Umbilical cord (tissue), 2 donors: Measurements from ENCODE around the gene NOL8. TPM values are rescaled to one million over a fixed set of nuclear protein-coding genes. Genes with fewer than 3 reads are reported as not detected.

Source experiments
- DNase-seq: peaks from one replicate; pipeline ENCODE4 v3.0.0-alpha.2; 2015; ENCODE audit warnings: low spot score
- total RNA-seq: library from RNA; depleted of rRNA; stranded (reverse); fragments of >200 nt; gene quantifications from one replicate; pipeline ENCODE4 v1.2.3, GENCODE V29; 2014; ENCODE audit warnings: low replicate concordance; ENCODE audit not compliant: insufficient read depth

NOL8 gene
- total RNA-seq, 1 donor from 2014 or later = 49.6 TPM

DNA sequence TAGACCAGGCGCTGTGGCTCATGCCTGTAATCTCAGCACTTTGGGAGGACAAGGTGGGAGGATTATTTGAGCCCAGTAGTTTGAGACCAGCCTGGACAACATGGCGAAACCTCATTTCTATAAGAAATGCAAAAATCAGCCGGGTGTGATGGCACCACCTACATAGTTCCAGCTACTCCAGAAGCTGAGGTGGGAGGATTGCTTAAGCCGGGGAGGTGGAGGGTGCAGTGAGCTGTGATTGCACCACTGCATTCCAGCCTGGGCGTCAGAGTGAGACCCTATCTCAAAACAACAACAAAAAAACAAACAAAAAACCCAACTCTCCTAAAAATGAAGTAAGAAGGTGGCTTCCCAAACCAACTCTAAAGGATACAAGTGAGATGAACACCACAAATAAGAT is 54.6 kb downstream of the NOL8 start:
- DNase-seq = no peak

DNA sequence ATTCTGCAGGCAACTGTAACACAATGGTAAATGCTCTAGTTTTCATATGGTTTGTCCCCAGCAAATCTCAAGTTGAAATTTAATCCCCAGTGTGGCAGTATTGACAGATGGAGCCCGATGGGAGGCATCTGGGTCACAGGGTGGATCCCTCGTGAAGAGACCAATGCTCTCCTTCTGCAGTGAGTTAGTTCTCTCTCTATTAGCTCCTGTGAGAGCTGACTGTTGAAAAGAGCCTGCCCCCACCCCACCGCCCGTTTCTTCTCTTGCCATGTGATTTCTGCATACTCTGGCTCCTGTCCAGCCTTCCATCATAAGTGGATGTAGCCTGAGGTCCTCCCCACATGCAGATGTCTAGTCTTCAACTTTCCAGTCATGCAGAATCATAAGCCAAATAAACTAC is 58.7 kb downstream of the NOL8 start:
- DNase-seq = no peak

DNA sequence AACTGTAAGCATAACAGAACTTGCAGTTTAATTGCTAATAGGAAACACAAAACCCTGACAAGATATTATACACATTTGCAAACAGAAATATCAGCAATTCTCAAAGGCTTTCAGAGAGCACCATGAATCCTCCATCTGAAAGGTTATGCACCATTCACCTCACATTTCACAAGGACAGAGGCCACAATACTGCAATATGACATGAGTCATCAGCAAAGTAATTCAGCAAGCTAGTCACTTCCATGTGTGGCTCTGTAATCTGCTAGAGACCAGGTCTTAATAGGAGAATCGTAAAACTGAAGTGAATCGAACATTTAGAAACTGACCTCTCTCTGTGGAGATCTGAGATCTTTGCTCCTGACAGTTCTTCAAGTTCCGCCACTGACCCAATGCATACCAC is 60.0 kb downstream of the NOL8 start:
- no peak for DNase-seq

DNA sequence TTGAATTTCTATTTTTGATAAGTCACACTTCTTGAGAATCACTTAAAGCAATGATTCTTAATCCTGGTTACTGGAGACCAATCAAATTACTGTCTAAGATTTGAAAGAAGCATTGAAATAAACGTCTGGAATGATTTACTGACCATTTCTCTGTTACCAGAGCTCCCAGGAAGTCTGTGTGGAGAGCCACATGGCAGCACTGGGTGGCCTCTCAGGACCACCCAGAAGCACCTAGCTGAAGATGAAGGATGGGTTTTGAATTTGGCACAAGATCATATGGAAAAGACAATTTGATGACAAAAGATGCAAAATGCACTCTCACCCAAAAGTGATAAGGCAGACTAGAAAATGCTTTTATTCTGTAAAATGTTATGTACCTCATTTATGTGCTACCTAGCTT is 62.0 kb downstream of the NOL8 start:
- no peak for DNase-seq

DNA sequence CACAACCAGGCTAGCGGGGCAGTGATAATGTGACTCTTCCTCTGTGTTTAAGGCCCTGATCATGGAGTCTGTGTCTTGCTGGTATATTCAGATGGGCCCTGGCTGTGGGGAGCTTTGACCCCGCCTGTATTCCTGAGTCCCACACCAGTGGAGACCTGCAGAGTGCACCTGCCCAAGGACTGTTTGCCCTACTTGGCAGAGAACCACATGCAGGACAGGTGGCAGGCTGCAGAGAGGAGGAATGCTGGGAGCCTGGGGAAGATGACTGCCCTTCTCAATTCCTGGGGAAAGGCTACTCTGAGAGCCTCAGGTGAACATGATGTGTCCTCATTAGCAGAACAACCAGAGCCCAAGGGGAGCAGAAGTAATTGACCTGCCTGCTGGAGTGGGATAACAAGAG is 67.8 kb downstream of the NOL8 start:
- DNase-seq = no peak

DNA sequence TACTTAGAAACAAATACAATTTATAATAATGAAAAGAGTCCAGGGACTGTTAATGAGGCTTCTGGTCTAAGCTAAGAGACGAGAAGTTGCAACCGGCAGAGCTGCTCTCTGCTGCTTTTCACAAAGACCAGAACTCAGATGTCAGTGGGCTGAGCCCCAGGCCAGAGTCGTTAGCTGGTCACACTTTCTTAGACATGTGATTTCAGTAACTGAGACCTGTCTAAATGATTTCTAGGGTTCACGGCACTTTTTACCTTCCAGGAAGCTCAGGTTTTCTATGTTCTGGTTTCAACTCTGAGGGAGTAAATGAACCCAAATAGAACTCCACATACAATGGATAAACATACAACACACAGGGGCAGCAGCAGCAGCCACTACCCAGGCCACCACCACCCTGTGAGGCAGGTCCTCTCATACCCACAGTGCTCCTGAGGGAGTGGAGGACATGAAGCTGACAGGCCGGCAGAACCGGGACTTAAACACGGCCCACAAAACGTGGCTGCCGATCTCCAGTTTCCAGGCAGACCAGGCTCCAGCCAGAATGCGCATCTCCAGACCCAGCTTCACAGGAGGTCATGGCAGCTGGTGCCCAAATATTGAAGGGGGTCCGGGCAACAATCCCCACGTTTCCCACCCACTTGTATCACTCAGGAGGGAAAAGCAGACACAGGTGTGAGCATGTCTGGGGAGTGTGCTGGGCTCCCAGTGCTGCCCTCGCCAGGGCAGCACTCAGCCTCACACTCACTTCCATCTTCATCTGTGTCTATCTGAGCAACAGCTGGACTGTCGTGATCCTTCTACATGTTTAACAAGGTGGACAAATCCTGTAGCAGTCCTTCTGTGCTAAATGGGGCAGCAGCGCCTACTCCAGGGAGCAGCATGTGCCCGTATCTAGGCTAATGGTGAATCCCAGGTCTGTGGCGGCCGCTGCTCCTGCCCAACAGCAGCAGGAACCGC is 70.5 kb downstream of the NOL8 start:
- DNase-seq = no peak

DNA sequence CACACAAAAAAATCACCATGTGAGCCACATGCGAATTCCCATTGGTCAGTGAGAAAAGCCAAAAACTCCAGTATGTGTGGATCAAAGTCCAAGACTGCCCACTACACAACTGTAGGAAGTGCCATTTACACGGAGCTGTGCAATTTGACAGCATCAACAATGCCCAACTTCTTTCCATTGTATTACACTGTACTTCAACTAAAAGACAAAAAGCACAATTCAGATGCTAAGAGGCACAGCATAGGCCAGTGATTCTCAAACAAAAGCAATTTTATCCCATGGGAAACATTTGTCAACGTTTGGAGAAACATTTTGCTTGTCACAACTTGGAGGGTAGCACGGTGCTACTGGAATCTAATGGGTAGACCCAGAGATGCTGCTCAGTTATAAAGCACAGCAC is 71.5 kb downstream of the NOL8 start:
- no peak for DNase-seq

DNA sequence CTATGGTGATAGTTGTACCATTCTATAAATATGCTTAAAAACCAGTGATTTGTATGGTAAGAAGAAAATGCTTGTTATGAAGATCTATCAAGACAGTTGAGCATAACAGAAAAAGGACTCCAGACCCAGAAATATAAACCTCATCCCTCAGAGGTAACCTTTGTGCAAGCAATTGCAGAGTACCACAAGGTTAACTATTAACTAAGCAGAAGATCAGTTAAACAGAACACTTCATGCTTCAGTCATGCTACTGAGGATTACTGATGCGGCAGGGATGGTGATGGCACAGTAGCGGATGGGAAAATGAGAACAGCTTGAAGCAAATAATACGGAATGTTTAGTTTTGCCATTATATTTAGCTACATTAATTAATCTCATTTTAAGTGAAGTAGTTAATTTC is 77.2 kb downstream of the NOL8 start:
- DNase-seq = no peak

Other genes with a start within 250 kb of the NOL8 start
- gene SPTLC1, start 209.9 kb downstream of the NOL8 start, total RNA-seq = 90.0 TPM
- gene IARS1, start 31.7 kb downstream of the NOL8 start, total RNA-seq = 176 TPM
- gene CENPP, start 603 bp upstream of the NOL8 start, total RNA-seq = 8.9 TPM
- 567 TPM for gene OGN, start 79.2 kb upstream of the NOL8 start, total RNA-seq
- gene OMD, start 99.1 kb upstream of the NOL8 start, total RNA-seq = 17.1 TPM
- gene ASPN, start 157.2 kb upstream of the NOL8 start, total RNA-seq = 132 TPM
- gene ECM2, start 210.6 kb upstream of the NOL8 start, total RNA-seq = 13.5 TPM